ENCODE results near the gene TMEM187. TPM values are rescaled to one million over a fixed set of nuclear protein-coding genes. Genes with fewer than 3 reads are reported as not detected.

TMEM187 gene
- total RNA-seq, 4 donors from 2014 or later: 2.5 to 4.1 (median 3.8) TPM

DNA sequence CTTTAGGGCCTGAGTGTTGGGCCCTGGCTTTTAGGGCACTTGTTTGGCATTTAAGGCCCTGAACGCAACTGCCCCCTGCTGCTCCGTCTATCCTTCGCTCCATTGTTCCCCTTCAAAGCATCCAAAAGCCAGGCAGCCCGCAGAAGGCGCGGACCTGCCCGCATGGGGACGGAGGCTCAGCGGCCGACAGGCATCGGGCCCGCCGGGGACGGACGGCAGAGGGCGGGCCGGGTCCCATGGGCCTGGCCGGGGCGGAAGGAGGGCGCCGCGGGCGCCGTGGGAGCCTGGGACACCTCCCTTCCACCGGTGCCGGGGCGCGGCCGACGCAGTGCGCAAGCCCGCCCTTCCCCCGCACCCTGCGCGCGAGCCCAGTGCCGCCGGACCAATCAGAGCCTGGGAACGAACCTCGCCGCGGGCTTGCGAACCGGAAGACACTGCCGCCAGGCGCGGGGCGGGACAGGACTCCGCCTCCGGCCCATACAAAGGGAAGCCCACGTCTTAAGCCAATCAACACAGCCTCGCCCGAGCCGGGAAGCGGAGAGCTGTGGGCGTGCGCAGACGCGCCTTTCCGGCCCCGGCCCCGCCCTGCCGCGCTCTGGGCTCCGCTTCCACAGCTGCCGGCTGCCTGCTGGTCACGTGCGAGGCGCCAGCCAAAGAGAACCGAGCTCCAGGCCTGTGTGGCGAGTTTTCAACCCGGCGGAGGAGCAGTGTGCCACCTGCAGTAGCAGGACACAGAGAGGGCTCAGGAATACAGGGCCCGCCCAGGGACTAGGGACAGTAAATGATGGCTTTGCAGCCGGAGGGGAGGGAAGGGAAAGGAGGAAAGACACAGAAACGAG lies 44.4 kb upstream of the TMEM187 start:
- peak; percentile 74 for DNase-seq
- Histone ChIP-seq H3K4me1 (peaks cover 19 to 58% (median 22%) of the 10 kb centered on the region in 3 donors), H3K9me3 (no peaks in the 10 kb centered on the region), H3K36me3 (peaks cover 0 to 37% (median 0%) of the 10 kb centered on the region in 3 donors), H3K4me3 (peak overlapping the region; percentile 46 to 78 (median 58)), H3K27ac (peak overlapping the region; percentile 95 to 98 (median 97)), H3K27me3 (no peaks in the 10 kb centered on the region)
- intact Hi-C loops (cut with DNase I): no loop called here
- WGBS, 2 donors: 0 to 7% methylated on average over 3 to 8 of the region's 76 CpGs
- TF ChIP-seq, protein P1, sequence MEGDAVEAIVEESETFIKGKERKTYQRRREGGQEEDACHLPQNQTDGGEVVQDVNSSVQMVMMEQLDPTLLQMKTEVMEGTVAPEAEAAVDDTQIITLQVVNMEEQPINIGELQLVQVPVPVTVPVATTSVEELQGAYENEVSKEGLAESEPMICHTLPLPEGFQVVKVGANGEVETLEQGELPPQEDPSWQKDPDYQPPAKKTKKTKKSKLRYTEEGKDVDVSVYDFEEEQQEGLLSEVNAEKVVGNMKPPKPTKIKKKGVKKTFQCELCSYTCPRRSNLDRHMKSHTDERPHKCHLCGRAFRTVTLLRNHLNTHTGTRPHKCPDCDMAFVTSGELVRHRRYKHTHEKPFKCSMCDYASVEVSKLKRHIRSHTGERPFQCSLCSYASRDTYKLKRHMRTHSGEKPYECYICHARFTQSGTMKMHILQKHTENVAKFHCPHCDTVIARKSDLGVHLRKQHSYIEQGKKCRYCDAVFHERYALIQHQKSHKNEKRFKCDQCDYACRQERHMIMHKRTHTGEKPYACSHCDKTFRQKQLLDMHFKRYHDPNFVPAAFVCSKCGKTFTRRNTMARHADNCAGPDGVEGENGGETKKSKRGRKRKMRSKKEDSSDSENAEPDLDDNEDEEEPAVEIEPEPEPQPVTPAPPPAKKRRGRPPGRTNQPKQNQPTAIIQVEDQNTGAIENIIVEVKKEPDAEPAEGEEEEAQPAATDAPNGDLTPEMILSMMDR (IDR thresholded peaks at IDR 0.05): peak in 3 of 6 experiments; percentile 17 to 34 (median 17)
- TF ChIP-seq POLR2A (IDR thresholded peaks at IDR 0.05): peak in 3 of 4 donors; percentile 75 to 94 (median 78)

DNA sequence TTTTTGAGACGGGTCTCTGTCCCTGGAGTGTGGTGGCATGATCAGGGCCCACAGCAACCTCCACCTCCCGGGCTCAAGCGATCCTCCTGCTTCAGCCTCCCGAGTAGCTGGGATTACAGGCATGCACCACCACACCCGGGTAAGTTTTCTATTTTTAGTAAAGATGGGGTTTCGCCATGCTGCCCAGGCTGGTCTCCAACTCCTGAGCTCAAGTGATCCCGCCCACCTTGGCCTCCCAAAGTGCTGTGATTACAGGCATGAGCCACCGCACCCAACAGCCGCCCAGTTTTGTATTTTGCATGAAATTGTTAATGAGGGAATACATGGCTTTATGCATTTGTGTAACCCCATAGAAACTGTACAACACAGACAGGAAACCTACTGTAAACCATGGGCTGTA lies 43.7 kb upstream of the TMEM187 start:
- Histone ChIP-seq H3K27ac (peak overlapping the region; percentile 73 to 98 (median 96)), H3K4me3 (peak overlapping the region in 3 of 4 donors; percentile 9 to 58 (median 41)), H3K9me3 (no peaks in the 10 kb centered on the region), H3K27me3 (no peaks in the 10 kb centered on the region), H3K36me3 (peaks cover 0 to 37% (median 0%) of the 10 kb centered on the region in 3 donors), H3K4me1 (peaks cover 19 to 58% (median 25%) of the 10 kb centered on the region in 3 donors)
- no peak for DNase-seq
- intact Hi-C loops (cut with DNase I): no loop called here
- TF ChIP-seq POLR2A (IDR thresholded peaks at IDR 0.05): no peak
- TF ChIP-seq, protein P1 (IDR thresholded peaks at IDR 0.05): no peak
- 0 to 57% methylated on average over 1 to 9 of the region's 9 CpGs for WGBS, 2 donors

DNA sequence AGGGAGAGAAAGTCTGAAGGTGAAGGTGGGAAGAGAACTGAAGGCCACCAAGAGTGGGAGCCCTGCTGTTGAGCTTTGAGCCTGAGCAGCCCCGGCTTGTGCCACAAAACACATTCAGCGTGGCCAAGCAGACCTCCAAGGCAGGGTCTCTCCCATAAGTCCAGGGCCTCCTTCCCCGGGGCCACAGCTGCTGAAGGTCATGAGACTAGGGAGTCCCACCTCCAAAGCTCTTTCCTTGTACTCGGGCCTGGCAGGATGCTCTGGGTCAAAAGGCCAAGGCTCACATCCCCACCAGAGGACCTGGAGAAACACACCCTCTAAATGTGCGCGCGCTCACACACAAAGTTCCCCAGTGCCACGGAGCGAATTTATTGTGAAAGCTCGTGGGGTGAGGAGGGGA lies 43.0 kb upstream of the TMEM187 start:
- Histone ChIP-seq H3K4me3 (no peak overlapping the region), H3K4me1 (peaks cover 19 to 59% (median 30%) of the 10 kb centered on the region in 3 donors), H3K27ac (peak overlapping the region in 3 of 4 donors; percentile 73 to 98 (median 97)), H3K36me3 (peaks cover 0 to 37% (median 0%) of the 10 kb centered on the region in 3 donors), H3K27me3 (no peaks in the 10 kb centered on the region), H3K9me3 (no peaks in the 10 kb centered on the region)
- TF ChIP-seq POLR2A (IDR thresholded peaks at IDR 0.05): no peak
- TF ChIP-seq, protein P1 (IDR thresholded peaks at IDR 0.05): no peak
- 84% methylated on average over 9 of the region's 10 CpGs; no CpG with 5 or more reads in 1 of the 2 donors for WGBS, 2 donors
- intact Hi-C loops (cut with DNase I): no loop called here
- no peak for DNase-seq

DNA sequence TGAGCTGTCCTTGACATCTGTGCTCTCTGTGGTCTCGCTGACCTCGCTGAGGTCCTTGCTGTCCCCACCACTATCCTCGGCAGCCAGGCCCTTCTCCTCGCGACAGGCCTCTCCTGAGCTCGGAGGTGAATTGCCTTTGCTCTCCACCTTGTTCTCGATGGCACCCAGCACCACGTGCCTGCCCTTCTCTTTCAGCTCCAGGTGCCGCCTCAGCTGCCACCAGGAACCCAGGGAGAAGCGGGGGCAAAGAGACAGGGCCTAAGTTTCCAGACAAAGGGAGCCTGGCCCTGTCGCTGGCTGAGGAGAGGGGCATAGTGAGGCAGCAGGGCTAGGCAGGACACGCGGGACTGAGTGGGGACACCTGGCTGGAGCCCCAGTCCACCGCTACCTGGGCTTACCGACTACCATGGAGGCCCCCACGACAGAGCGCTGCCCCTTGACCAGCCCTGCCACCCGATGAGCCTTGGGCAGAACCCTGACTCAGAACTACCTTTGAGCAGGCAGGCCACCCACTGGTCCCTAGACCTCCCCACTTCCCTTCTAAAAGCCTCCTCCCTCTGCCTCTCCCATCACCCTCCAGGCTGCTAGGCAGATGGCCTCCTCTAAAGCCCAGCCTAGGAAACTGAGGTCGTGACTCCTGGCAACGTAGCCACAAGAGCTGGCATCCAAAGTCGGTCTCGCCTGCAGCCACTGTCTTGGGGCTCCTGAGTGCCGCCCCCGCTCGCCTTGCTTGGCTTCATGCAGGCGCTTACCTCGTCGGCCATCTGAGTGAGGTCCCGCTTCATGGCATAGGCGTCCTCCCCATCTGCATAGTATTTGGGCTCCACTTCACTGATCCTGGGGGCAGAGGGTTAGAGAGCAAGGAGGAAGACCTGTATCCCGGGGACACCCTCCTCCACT lies 42.3 kb upstream of the TMEM187 start:
- Histone ChIP-seq H3K9me3 (no peaks in the 10 kb centered on the region), H3K36me3 (peaks cover 0 to 37% (median 0%) of the 10 kb centered on the region in 3 donors), H3K4me3 (no peak overlapping the region), H3K27me3 (no peaks in the 10 kb centered on the region), H3K27ac (peak overlapping the region in 3 of 4 donors; percentile 73 to 98 (median 97)), H3K4me1 (peaks cover 19 to 61% (median 30%) of the 10 kb centered on the region in 3 donors)
- intact Hi-C loops (cut with DNase I): no loop called here
- TF ChIP-seq POLR2A (IDR thresholded peaks at IDR 0.05): no peak
- TF ChIP-seq, protein P1 (IDR thresholded peaks at IDR 0.05): no peak
- 74 to 80% methylated on average over 2 to 18 of the region's 31 CpGs for WGBS, 2 donors
- no peak for DNase-seq

All from esophagus squamous epithelium (tissue), 5 donors.